Keratinocyte (primary cell): ENCODE results near the gene TGDS.

Experiments used
- CTCF ChIP-seq, 3 experiments: IDR thresholded peaks in 1 of 3; conservative IDR thresholded peaks in 1 of 3; optimal IDR thresholded peaks in 1 of 3; 2 replicates in 2 of 3; 3 replicates in 1 of 3; pipeline versions ENCODE3 to v1.5.1; 2011; ENCODE audit warnings: low read length in 3 of 3, mild to moderate bottlenecking in 3 of 3, moderate library complexity in 2 of 3, control low read depth in 1 of 3, inconsistent platforms in 1 of 3; ENCODE audit not compliant: insufficient read depth in 2 of 3; ENCODE audit errors: extremely low read depth in 1 of 3
- EZH2 ChIP-seq: IDR thresholded peaks from one replicate; pipeline ENCODE4 v1.6.1; 2012; ENCODE audit warnings: inconsistent platforms, mild to moderate bottlenecking, low read length, moderate library complexity

DNA sequence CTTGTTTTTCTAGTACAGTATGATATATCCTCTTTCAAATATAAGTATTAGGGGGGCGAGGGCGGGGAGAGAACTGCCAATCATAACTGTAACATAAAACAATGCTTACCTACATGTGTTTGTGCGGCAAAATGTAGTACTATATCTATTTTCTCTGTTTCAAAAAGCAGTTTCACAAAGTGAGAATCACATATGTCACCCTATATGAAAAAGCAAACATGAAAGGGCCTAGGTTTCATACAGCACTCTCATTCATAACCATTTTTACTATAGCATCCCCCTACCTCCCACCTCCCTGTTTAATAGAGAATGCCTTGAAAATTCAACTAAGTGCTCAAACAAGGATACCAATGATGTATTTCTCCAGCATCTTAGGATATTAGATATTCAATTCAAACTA lies 5.2 kb downstream of the TGDS start:
- TF ChIP-seq CTCF (optimal IDR thresholded peaks at IDR 0.05 in 1 of 3, IDR thresholded peaks at IDR 0.05 in 1 of 3, conservative IDR thresholded peaks at IDR 0.05 in 1 of 3; ENCODE audit: extremely low read depth in 1 of 3, insufficient read depth in 2 of 3, low read length in 3 of 3) (no peak), EZH2 (no peak)
